Common myeloid progenitor, CD34-positive (primary cell): ENCODE measurements around the gene NUP62CL. TPM values are rescaled to one million over a fixed set of nuclear protein-coding genes. Genes with fewer than 3 reads are reported as not detected.

ENCODE experiments used
- CTCF ChIA-PET: fragments of 350-600 bp; sonication (Branson Sonifier 250); formaldehyde crosslinking; loops from one replicate; lab custom pipeline; 2021; ENCODE audit warnings: antibody characterized with exemption; lab: Charles Lee
- POLR2A ChIA-PET: fragments of 350-600 bp; sonication (Branson Sonifier 250); formaldehyde crosslinking; loops from one replicate; lab custom pipeline; 2021; ENCODE audit warnings: antibody characterized with exemption; lab: Charles Lee
- DNase-seq, 3 donors: peaks; one replicate each; pipeline versions ENCODE4 v3.0.0 to v3.0.0-alpha.2; 2013
- H3K27ac ChIP-seq, 2 experiments: 1 replicate in 1 of 2; 2 replicates in 1 of 2; pipeline ENCODE4 v1.7.0; 2013; ENCODE audit warnings: inconsistent platforms in 2 of 2, low read length in 2 of 2, mild to moderate bottlenecking in 2 of 2, low read depth in 1 of 2, moderate library complexity in 1 of 2; ENCODE audit not compliant: severe bottlenecking in 2 of 2, insufficient read depth in 1 of 2, poor library complexity in 1 of 2
- H3K27me3 ChIP-seq, 5 experiments: replicated peaks in 2 of 5; 1 replicate in 3 of 5; 2 replicates in 2 of 5; pipeline versions ENCODE4 v1.6.1 to v1.7.0; 2013; ENCODE audit warnings: low read length in 4 of 5, mild to moderate bottlenecking in 2 of 5, moderate library complexity in 2 of 5, inconsistent platforms in 1 of 5; ENCODE audit not compliant: insufficient read depth in 5 of 5, control insufficient read depth in 4 of 5
- H3K36me3 ChIP-seq, 4 experiments: 1 replicate in 2 of 4; 2 replicates in 2 of 4; pipeline versions ENCODE4 v1.6.1 to v1.7.0; 2013; ENCODE audit warnings: low read length in 3 of 4, control low read depth in 1 of 4, mild to moderate bottlenecking in 1 of 4; ENCODE audit not compliant: control insufficient read depth in 4 of 4, insufficient read depth in 4 of 4
- H3K4me1 ChIP-seq, 4 experiments: 1 replicate in 3 of 4; 2 replicates in 1 of 4; pipeline versions ENCODE4 v1.6.1 to v1.7.1; 2013; ENCODE audit warnings: low read length in 3 of 4, mild to moderate bottlenecking in 3 of 4, control low read depth in 1 of 4, inconsistent platforms in 1 of 4, moderate library complexity in 1 of 4; ENCODE audit not compliant: control insufficient read depth in 4 of 4, insufficient read depth in 4 of 4; ENCODE audit errors: control extremely low read depth in 1 of 4
- H3K4me3 ChIP-seq, 7 experiments: 1 replicate in 4 of 7; 2 replicates in 3 of 7; pipeline versions ENCODE4 v1.5.1 to v1.7.0; 2013; ENCODE audit warnings: mild to moderate bottlenecking in 7 of 7, low read length in 6 of 7, moderate library complexity in 6 of 7, inconsistent platforms in 2 of 7, low read depth in 2 of 7, control low read depth in 1 of 7; ENCODE audit not compliant: insufficient read depth in 4 of 7, control insufficient read depth in 1 of 7; ENCODE audit errors: extremely low read depth in 1 of 7
- H3K9me3 ChIP-seq, 5 experiments: 1 replicate in 4 of 5; 2 replicates in 1 of 5; pipeline versions ENCODE4 v1.6.1 to v1.7.1; 2013; ENCODE audit warnings: low read length in 4 of 5, mild to moderate bottlenecking in 2 of 5, inconsistent platforms in 1 of 5, low read depth in 1 of 5, moderate library complexity in 1 of 5; ENCODE audit not compliant: control insufficient read depth in 4 of 5, insufficient read depth in 2 of 5; ENCODE audit errors: control extremely low read depth in 1 of 5
- WGBS: methylation state at CpG from one replicate; pipeline ENCODE4 v1.1.5; 2013; ENCODE audit not compliant: insufficient coverage; 5-methylcytosine and 5-hydroxymethylcytosine counted together
- polyA plus RNA-seq: library from polyadenylated mRNA; unstranded; fragments of 120-200 nt; gene quantifications from one replicate; pipeline ENCODE4 v1.2.1, GENCODE V29; 2013

NUP62CL gene
- 6.3 TPM for polyA plus RNA-seq

- peak within 1 kb of the TSS; percentile 48 to 77 (median 70) for H3K4me3 ChIP-seq
- POLR2A ChIA-PET: no interaction called here
- H3K27ac ChIP-seq: no peak within 1 kb of the TSS
- peaks cover 0 to 7% (median 4%) of the 10 kb centered on the region in 4 experiments for H3K4me1 ChIP-seq
- H3K9me3 ChIP-seq: no peaks in the 10 kb centered on the region
- H3K36me3 ChIP-seq: no peaks in the 10 kb centered on the region
- DNase-seq: peak; percentile 68 to 81 (median 79)
- peaks cover 0 to 6% (median 0%) of the 10 kb centered on the region in 5 experiments for H3K27me3 ChIP-seq
- CTCF ChIA-PET: no interaction called here
- WGBS: 36% methylated on average over 52 of the region's 66 CpGs
These were observed at the start of gene NUP62CL, which contains the start of gene DNAAF6 for GRCh38 chrX:107205770-107206696. Gene NUP62CL (minus strand): TSS chrX:107206433. CDS start chrX:107175146, 31,287 bp downstream. Gene DNAAF6 (plus strand): TSS chrX:107206611. CDS start chrX:107212876, 6,265 bp downstream.

- Histone ChIP-seq H3K9me3 (no peaks in the 10 kb centered on the region), H3K4me1 (no peaks in the 10 kb centered on the region), H3K27me3 (no peaks in the 10 kb centered on the region), H3K27ac (no peak overlapping the region), H3K4me3 (no peak overlapping the region), H3K36me3 (no peaks in the 10 kb centered on the region)
- WGBS: 81% methylated on average over 2 of the region's 2 CpGs
- POLR2A ChIA-PET: interaction anchor here (0.7 kb wide), 1 partner anchor 39 kb away, joined by 3 read pairs; no protein-coding TSS in a partner anchor
- no peak for DNase-seq
- CTCF ChIA-PET: no interaction called here
These were observed 22.2 kb upstream of the NUP62CL start for GRCh38 chrX:107228486-107228819.

GRCh38 chrX:107227780-107228485, 21.7 kb upstream of the NUP62CL start:
- POLR2A ChIA-PET: interaction anchor here (0.7 kb wide), 1 partner anchor 39 kb away, joined by 3 read pairs; no protein-coding TSS in a partner anchor
- Histone ChIP-seq H3K27ac (no peak overlapping the region), H3K36me3 (no peaks in the 10 kb centered on the region), H3K4me1 (no peaks in the 10 kb centered on the region), H3K9me3 (no peaks in the 10 kb centered on the region), H3K27me3 (no peaks in the 10 kb centered on the region), H3K4me3 (no peak overlapping the region)
- CTCF ChIA-PET: no interaction called here
- WGBS: 64% methylated on average over 2 of the region's 2 CpGs
- peak in 1 of 3 donors; percentile 2 for DNase-seq

GRCh38 chrX:107226757-107227156, 20.5 kb upstream of the NUP62CL start:
- Histone ChIP-seq H3K27me3 (no peaks in the 10 kb centered on the region), H3K4me1 (no peaks in the 10 kb centered on the region), H3K36me3 (no peaks in the 10 kb centered on the region), H3K9me3 (no peaks in the 10 kb centered on the region), H3K27ac (no peak overlapping the region), H3K4me3 (no peak overlapping the region)
- ChIA-PET CTCF (no interaction called here), POLR2A (no interaction called here)
- no CpG with 5 or more reads among the region's 1 CpG for WGBS
- DNase-seq: no peak

- H3K27me3 ChIP-seq: peaks cover 0 to 2% (median 0%) of the 10 kb centered on the region in 5 experiments
- POLR2A ChIA-PET: interaction anchor here (0.6 kb wide), 1 partner anchor 69 kb away, joined by 5 read pairs; no protein-coding TSS in a partner anchor
These were observed 7.2 kb upstream of the NUP62CL start for GRCh38 chrX:107213477-107213876.

DNA sequence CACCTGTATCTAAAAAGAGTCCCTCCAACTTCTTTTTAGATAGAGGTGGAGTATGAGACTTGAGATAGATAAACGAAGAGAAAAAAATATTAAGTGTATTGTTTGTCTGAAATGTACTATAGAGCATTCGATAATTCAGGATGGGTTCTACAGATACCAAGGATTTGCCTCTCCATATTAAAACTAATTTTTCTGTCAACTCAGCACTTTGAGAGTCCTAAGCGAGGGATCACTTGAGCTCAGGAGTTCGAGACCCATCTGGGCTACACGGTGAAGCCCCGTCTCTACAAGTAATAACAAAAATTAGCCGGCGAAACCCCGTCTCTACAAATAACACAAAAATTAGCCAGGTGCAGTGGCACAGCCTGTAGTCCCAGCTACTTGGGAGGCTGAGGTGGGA, 1.7 kb upstream of the NUP62CL start:
- POLR2A ChIA-PET: no interaction called here
- Histone ChIP-seq H3K36me3 (no peaks in the 10 kb centered on the region), H3K4me3 (no peak overlapping the region), H3K9me3 (no peaks in the 10 kb centered on the region), H3K27me3 (peaks cover 0 to 6% (median 0%) of the 10 kb centered on the region in 5 experiments), H3K4me1 (peaks cover 0 to 7% (median 4%) of the 10 kb centered on the region in 4 experiments), H3K27ac (no peak overlapping the region)
- WGBS: 94% methylated on average over 4 of the region's 9 CpGs
- DNase-seq: no peak
- CTCF ChIA-PET: no interaction called here

More at GRCh38 chrX:107213477-107213876, 7.2 kb upstream of the NUP62CL start:
- no peak for DNase-seq
- Histone ChIP-seq H3K36me3 (no peaks in the 10 kb centered on the region), H3K27ac (no peak overlapping the region), H3K4me3 (no peak overlapping the region), H3K9me3 (no peaks in the 10 kb centered on the region), H3K4me1 (no peaks in the 10 kb centered on the region)
- WGBS: no CpG with 5 or more reads among the region's 1 CpG
- CTCF ChIA-PET: no interaction called here
